Astrocyte of the hippocampus (primary cell): Measurements from ENCODE around the gene CYB561.

Source experiments
- DNase-seq: peaks from one replicate; pipeline ENCODE4 v3.0.0; 2011; ENCODE audit warnings: low read depth, low spot score

Gene CYB561

GRCh38 chr17:63451150-63451549 lies 5.0 kb upstream of the CYB561 start:
- no peak for DNase-seq

- no peak for DNase-seq
Observed at GRCh38 chr17:63450551-63450950, 4.4 kb upstream of the CYB561 start.

GRCh38 chr17:63448655-63449054 lies 2.5 kb upstream of the CYB561 start:
- DNase-seq, result no peak

- DNase-seq, result no peak
Observed at GRCh38 chr17:63447471-63448009, 1.4 kb upstream of the CYB561 start.

GRCh38 chr17:63446753-63447470 lies 806 bp upstream of the CYB561 start:
- no peak for DNase-seq

- DNase-seq, result no peak
Observed at GRCh38 chr17:63445571-63445953, 544 bp downstream of the CYB561 start.

GRCh38 chr17:63445065-63445464 lies 1.0 kb downstream of the CYB561 start:
- no peak for DNase-seq

- DNase-seq, result no peak
Observed at GRCh38 chr17:63444457-63444856, 1.6 kb downstream of the CYB561 start.

GRCh38 chr17:63443053-63443452 lies 3.1 kb downstream of the CYB561 start:
- DNase-seq, result no peak

- DNase-seq, result no peak
Observed at GRCh38 chr17:63442549-63443035, 3.5 kb downstream of the CYB561 start.

GRCh38 chr17:63442074-63442473 lies 4.0 kb downstream of the CYB561 start:
- DNase-seq, result no peak

GRCh38 chr17:63441654-63442053 lies 4.5 kb downstream of the CYB561 start:
- DNase-seq, result no peak

- DNase-seq, result no peak
Observed at GRCh38 chr17:63440770-63441335, 5.3 kb downstream of the CYB561 start.

- no peak for DNase-seq
Observed at GRCh38 chr17:63440127-63440769, 5.9 kb downstream of the CYB561 start.

GRCh38 chr17:63439687-63440086 lies 6.4 kb downstream of the CYB561 start:
- peak; percentile 48 for DNase-seq

- DNase-seq, result no peak
Observed at GRCh38 chr17:63438092-63439051, 7.7 kb downstream of the CYB561 start.

GRCh38 chr17:63437287-63438091 lies 8.6 kb downstream of the CYB561 start:
- DNase-seq, result no peak

- no peak for DNase-seq
Observed at GRCh38 chr17:63436523-63437110, 9.5 kb downstream of the CYB561 start.

GRCh38 chr17:63435681-63436522 lies 10.2 kb downstream of the CYB561 start:
- no peak for DNase-seq
